Measurements from ENCODE around the gene ADAM23.

- TF ChIP-seq MAZ (IDR thresholded peaks at IDR 0.05; ENCODE audit: borderline replicate concordance, low read depth, low read length), result no peak
- TF ChIP-seq CTCF (IDR thresholded peaks at IDR 0.05), result no peak
- no peak for TF ChIP-seq CHD2 (IDR thresholded peaks at IDR 0.05; ENCODE audit: low read length, partially characterized antibody)
- TF ChIP-seq, protein P1, sequence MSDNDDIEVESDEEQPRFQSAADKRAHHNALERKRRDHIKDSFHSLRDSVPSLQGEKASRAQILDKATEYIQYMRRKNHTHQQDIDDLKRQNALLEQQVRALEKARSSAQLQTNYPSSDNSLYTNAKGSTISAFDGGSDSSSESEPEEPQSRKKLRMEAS (IDR thresholded peaks at IDR 0.05), result no peak
- TF ChIP-seq MYC (IDR thresholded peaks at IDR 0.05; ENCODE audit: borderline replicate concordance, low read length), result no peak
- TF ChIP-seq SMC3 (IDR thresholded peaks at IDR 0.05), result no peak
- no peak for TF ChIP-seq REST (IDR thresholded peaks at IDR 0.05)
- TF ChIP-seq, protein P2, sequence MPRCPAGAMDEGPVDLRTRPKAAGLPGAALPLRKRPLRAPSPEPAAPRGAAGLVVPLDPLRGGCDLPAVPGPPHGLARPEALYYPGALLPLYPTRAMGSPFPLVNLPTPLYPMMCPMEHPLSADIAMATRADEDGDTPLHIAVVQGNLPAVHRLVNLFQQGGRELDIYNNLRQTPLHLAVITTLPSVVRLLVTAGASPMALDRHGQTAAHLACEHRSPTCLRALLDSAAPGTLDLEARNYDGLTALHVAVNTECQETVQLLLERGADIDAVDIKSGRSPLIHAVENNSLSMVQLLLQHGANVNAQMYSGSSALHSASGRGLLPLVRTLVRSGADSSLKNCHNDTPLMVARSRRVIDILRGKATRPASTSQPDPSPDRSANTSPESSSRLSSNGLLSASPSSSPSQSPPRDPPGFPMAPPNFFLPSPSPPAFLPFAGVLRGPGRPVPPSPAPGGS (IDR thresholded peaks at IDR 0.05), result no peak
Observed at GRCh38 chr2:206488623-206489022, 45.3 kb downstream of the ADAM23 start.

All from A549 (cell line).